Measurements from ENCODE around the gene PAX7.
"Not testable (repeated sequence)": the region's sequence is repeated elsewhere in the genome, so short reads cannot be mapped to it uniquely, and the experiment has no call there.

PAX7 gene

GRCh38 chr1:18761948-18762840, 131.5 kb downstream of the PAX7 start:
- DNase-seq (ENCODE audit: low spot score): no peak

- no peak for DNase-seq (ENCODE audit: low spot score)
Observed at GRCh38 chr1:18764362-18764761, 133.7 kb downstream of the PAX7 start.

GRCh38 chr1:18765725-18766124, 135.1 kb downstream of the PAX7 start:
- no peak for DNase-seq (ENCODE audit: low spot score)

GRCh38 chr1:18766328-18766727, 135.7 kb downstream of the PAX7 start:
- DNase-seq (ENCODE audit: low spot score): no peak

- DNase-seq (ENCODE audit: low spot score): not testable (repeated sequence)
Observed at GRCh38 chr1:18767576-18767975, 136.9 kb downstream of the PAX7 start.

GRCh38 chr1:18768086-18768485, 137.4 kb downstream of the PAX7 start:
- DNase-seq (ENCODE audit: low spot score): no peak

GRCh38 chr1:18769140-18769539, 138.5 kb downstream of the PAX7 start:
- DNase-seq (ENCODE audit: low spot score): no peak

- no peak for DNase-seq (ENCODE audit: low spot score)
Observed at GRCh38 chr1:18770799-18771198, 140.2 kb downstream of the PAX7 start.

- no peak for DNase-seq (ENCODE audit: low spot score)
Observed at GRCh38 chr1:18773753-18774152, 143.1 kb downstream of the PAX7 start.

GRCh38 chr1:18775341-18775740, 144.7 kb downstream of the PAX7 start:
- no peak for DNase-seq (ENCODE audit: low spot score)

- no peak for DNase-seq (ENCODE audit: low spot score)
Observed at GRCh38 chr1:18776777-18777176, 146.1 kb downstream of the PAX7 start.

- DNase-seq (ENCODE audit: low spot score): no peak
Observed at GRCh38 chr1:18778437-18778836, 147.8 kb downstream of the PAX7 start.

- no peak for DNase-seq (ENCODE audit: low spot score)
Observed at GRCh38 chr1:18781031-18781430, 150.4 kb downstream of the PAX7 start.

- no peak for DNase-seq (ENCODE audit: low spot score)
Observed at GRCh38 chr1:18783705-18784481, 153.2 kb downstream of the PAX7 start.

- no peak for DNase-seq (ENCODE audit: low spot score)
Observed at GRCh38 chr1:18784482-18784831, 153.8 kb downstream of the PAX7 start.

- no peak for DNase-seq (ENCODE audit: low spot score)
Observed at GRCh38 chr1:18786149-18786548, 155.5 kb downstream of the PAX7 start.

- no peak for DNase-seq (ENCODE audit: low spot score)
Observed at GRCh38 chr1:18787825-18788385, 157.3 kb downstream of the PAX7 start.

- no peak for DNase-seq (ENCODE audit: low spot score)
Observed at GRCh38 chr1:18789246-18789645, 158.6 kb downstream of the PAX7 start.

GRCh38 chr1:18792747-18793146, 162.1 kb downstream of the PAX7 start:
- no peak for DNase-seq (ENCODE audit: low spot score)

- no peak for DNase-seq (ENCODE audit: low spot score)
Observed at GRCh38 chr1:18793164-18793563, 162.5 kb downstream of the PAX7 start.

GRCh38 chr1:18794051-18794450, 163.4 kb downstream of the PAX7 start:
- no peak for DNase-seq (ENCODE audit: low spot score)

GRCh38 chr1:18794561-18794960, 163.9 kb downstream of the PAX7 start:
- DNase-seq (ENCODE audit: low spot score): no peak
